ENCODE measurements around the gene MCCD1.

MCCD1 gene

DNA sequence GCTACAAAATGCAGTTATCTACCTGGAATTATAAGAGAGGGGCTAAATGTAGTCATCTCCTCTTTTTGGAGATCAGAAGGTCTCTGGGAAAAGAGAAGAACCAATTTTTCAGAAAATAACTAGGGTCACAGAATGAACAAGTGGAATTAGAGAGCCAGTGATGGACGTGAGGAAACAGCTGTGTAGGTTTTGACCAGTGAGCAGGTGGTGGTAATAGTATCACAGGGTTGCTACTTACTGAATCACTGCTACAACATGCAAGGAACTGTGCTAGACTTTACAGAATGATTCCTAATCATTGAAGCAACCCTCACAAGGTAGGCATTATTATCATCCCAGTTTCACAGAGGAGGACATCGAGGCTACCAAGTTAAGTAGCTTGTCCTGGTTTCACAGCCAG is 15.9 kb downstream of the MCCD1 start:
- no peak for DNase-seq

DNA sequence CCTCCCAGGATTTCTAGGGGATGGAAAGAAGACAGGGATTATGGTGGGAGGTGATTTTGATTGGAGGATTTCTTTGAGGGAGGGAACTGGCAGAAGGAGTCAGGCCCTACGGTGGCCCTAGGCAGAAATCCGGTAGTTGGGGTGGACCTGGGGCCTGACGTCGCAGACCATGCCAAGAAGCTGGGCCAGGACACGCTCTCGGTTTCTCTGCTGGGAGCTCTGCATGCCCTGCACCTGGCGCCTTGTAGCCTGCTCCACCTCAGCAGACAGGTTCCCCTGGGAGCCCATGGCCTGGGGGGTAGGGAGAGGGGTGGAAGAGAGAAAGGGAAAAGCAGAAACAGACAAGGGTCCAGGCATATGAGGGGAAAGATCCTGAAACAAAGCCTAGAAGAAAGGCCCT is 16.5 kb downstream of the MCCD1 start:
- DNase-seq = no peak

DNA sequence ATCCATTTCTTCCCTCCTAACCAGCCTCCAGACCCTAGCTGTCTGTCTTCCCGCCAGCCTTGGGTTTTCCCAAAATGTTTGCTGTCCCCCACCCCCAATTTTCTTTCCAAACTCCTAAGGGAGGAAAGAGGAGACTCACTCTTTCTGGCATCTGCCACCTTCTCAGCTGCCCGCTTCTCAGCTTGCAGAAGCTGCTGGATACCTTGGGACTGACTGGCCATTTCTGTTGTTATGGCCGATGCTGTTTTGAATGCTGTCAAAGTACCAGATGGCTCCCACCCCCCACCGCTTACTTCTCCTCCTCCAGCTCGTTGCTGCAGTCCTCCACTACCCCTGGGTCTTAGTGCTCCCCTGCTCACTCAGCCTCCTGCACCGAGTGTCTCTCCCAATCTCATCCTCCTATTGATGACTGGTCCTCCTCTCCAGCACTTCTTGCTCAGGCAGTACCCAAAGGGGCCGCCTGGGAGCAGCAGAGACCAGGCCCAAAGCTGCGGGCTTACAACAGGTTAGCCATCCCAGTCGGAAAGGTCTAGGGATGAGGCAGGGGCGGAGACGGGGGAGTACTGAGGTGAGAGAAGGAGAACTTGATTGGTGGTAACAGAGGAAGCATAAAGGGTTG is 17.7 kb downstream of the MCCD1 start, which contains the start of gene ATP6V1G2:
Gene ATP6V1G2 (minus strand): TSS at position 270 of the 619 bp plus-strand sequence. CDS start 49 bp downstream, at position 221.
- DNase-seq = peak; percentile 81

DNA sequence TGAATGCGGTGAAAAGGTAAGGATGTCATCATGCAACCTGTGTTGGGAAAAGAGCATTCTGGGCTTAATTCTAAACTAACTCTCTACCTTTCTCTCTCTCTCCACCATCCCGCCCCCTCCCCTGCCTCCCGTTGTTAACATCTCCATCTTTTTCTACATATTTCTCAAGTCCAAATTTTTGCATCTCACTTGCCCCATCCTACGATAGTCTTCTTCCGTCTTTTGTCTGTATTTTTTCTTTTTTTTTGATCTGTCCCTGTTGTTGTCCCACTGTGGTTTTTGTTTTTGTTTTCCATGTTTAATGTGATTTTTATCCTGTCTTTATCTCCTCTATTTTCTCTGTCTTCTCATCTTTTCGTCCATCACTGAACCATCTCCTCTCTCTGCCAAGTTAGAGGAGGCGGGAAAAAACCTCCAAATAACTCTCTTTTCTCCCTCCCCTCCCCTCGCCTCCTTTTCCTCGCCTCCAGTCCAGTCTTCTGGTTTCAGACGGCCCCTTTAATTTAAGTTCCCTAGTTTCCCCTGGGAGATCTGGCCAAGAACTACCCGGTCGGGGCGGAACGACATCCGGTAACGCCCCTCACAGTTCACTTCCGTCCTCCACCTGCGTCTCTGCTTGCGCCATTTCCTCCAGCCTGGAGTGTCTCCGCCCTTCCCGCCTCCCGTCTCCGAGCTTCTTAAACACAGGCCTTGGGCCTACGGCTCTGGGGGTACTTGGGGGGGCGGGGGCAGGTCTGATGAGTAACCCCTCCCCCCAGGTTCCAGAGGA is 18.4 kb downstream of the MCCD1 start, which contains the start of gene NFKBIL1:
Gene NFKBIL1 (plus strand): TSS at position 651 of the 769 bp plus-strand sequence. CDS start 87 bp downstream, at position 738.
- peak; percentile 86 for DNase-seq

DNA sequence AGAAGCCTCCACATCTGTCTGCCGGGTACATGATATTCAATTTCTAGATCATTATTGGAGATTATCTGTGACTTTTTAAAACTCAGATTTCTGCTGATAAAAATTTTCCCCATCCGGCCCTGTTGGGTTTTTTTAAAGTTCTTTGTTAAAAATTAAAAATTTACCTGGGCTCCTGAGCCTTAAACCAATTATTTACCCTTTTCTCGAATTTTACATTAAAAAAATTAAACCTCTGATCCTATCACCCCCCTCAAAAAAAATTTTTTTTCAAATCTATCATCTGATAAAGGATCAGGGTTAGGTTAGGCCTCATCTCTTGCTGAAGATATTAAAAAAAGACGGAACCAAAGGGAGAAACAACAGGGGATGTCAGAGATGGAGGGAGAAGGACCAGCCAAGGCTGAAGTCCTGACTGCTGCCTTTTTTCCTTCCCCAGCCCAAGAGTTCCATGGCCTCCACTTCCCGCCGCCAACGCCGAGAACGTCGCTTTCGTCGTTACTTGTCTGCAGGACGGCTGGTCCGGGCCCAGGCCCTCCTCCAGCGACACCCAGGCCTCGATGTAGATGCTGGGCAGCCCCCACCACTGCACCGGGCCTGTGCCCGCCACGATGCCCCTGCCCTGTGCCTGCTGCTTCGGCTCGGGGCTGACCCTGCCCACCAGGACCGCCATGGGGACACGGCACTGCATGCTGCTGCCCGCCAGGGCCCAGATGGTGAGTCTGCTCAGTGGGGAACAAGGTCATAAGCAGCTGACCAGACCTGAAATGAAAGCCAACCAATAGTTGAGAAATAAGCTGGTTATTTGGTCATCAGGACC is 19.2 kb downstream of the MCCD1 start:
- DNase-seq = no peak

DNA sequence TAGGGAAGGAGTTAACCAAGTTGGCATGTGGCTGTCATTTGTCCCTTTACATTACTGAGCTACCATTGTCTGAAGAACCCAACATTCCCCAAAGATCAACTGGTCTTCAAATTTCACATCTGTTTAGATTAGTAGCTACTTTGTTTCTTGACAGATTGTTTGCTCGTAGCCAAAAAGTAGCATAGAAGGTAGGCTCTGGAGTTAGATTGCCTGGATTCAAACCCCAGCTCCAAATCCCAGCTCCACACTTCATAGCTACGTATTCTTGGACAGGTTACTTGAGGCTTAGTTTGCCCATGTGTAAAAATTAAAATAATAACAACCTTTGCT is 19.7 kb downstream of the MCCD1 start:
- no peak for DNase-seq

DNA sequence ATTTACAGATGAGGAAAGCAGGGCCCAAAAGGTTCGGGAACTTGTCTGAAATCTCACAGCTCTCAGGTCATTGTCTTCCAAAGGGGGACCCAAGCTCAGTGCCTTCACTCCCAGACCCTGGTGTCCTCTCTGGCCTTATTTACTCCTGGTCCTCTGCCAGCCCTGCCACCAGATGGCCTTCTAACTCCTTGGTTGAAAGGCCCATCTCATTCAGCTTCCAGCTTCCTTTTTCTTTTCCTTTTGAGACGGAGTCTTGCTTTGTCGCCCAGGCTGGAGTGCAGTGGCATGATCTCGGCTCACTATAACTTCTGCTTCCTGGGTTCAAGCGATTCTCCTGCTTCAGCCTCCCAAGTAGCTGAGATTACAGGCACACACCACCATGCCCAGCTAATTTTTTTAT is 22.6 kb downstream of the MCCD1 start:
- DNase-seq = peak; percentile 59

DNA sequence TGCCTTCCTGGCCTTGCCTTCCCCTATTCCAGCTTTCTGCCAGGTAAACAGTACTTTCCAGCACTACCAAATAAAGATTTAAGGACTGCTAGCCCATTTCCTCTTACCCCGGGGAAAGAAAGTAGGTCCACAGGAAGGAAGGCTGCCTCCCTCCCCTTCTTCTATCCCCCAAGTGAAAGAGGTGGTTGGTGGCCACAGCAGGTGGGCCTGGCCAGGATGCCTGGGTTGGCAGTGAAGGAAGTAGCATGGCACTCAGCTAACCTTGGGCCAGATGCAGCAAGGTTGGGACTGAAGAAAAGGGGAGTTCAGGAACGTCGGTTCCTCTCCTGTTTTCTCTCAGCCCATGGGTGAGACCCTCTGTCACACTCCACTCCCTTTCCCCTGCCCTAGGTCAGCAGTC is 27.5 kb downstream of the MCCD1 start:
- DNase-seq = no peak

DNA sequence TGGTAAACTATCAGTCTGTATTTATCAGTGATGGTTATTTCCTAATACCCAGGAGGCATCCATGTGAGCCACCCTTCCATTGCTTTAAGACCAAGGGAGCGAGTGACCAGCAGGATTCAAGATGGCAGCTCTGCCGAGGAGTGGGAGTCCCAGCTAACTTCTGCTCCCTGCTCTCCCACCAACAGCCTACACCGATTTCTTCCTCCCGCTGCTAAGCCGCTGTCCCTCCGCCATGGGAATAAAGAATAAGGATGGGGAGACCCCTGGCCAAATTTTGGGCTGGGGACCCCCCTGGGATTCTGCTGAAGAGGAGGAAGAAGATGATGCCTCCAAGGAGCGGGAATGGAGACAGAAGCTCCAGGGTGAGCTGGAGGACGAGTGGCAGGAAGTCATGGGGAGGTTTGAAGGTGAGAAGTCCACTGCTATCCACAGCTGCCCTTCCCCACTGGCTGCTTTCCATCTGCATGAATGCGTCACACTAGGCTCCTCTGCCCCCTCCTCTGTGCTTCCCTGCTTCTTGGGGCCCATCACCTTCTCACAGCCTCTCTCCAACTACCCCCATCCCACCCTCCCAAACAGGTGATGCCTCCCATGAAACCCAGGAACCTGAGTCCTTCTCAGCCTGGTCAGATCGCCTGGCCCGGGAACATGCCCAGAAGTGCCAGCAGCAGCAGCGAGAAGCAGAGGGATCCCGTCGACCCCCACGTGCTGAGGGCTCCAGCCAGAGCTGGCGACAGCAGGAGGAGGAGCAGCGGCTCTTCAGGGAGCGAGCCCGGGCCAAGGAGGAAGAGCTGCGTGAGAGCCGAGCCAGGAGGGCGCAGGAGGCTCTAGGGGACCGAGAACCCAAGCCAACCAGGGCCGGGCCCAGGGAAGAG is 28.9 kb downstream of the MCCD1 start:
- no peak for DNase-seq

DNA sequence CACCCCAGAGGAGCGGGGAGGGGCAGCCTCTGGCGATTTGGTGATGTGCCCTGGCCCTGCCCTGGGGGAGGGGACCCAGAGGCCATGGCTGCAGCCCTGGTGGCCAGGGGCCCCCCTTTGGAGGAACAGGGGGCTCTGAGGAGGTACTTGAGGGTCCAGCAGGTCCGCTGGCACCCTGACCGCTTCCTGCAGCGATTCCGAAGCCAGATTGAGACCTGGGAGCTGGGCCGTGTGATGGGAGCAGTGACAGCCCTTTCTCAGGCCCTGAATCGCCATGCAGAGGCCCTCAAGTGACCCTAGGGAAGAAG is 29.5 kb downstream of the MCCD1 start:
- no peak for DNase-seq

DNA sequence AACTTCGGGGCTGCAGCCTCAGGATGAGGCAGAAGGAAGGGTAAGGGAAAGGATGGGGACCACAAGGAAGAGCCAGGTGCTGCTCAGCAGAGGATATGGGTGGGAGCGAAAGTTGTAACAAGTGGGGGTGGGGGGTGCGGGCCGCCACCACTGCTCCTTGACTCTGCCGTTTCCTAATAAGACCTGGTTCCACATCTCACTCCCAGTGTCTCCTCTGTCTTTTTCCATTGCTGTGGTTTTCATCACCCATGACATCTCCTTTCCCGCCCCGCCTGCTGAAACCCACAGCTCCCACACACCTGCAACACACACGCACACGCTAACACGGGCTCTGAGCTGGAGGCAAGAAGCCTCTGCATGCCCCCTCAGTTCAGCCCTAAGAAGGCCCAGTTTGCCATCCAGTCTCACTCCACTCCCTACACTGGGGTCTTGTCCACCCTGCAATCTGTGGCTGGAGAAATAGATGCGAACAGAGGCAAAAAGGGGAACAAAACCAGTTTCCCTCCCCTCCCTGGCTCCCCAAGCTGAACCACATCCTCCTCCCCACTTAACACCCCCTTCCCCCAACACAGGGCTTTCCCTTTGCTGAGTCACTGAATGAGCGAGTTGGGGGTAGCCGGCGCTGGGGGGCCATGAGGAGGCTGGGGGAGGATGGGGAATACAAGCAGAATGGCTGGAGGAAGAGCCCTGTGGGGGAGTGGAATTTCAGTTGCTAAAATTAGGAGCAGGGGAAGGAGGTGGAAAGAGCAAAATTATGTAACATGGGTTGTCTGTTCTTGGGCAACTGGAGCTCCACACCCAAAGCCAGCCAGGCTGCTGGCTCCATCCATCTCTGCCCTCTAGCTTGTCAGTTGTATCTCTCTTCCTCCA is 30.1 kb downstream of the MCCD1 start:
- peak; percentile 70 for DNase-seq

DNA sequence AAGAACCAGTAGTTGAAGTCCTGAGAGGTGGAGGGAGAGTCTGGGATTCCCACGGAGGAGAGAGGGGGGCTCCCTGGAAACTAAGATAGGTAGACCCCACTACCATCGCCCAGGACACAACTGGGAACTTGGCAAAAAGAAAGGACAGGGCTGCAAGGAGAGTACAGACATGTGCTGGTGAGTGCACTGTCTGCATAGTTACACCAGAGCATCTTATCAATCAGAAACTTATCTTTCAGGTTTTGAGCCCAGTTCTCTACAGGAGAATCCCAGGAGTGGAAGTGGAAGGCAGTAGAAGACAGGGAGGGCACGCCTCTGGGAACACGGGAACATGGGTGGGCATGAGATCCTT is 30.8 kb downstream of the MCCD1 start:
- DNase-seq = no peak

DNA sequence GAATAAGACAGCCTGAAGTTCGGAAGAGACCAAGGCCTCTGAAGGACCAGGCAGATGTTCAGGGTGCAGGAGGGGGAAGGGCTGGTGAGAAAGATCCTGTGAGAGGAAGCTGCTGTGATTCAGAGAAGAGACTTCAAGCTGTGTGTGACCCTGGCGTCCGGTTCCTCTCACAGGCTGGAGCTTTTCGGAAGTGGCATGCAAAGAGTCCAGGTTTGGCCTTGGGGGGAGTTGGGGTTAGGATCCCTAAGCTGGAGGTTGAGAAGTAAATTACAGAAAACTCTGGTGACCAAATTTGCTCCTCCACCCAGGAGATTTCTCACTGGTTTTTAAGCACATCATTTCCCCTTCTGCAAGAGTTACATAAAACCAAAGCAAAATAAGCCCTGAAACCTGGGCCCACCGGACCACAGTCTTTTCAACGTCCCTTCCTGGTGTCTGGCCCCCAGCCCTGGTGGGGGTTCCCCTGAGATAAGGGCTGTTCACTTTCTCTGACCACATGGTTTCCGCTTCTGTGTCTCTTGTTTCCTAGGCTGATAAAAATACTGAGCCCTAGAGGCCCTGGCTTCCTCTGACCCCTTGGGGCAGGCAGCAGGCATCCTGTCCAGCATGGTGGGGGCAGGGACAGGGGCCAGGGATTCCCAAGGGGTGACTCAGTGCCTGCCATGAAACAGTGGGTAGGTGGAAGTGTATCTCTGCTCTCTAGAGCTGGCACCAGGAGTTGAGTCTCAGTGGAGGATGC is 31.4 kb downstream of the MCCD1 start:
- no peak for DNase-seq

DNA sequence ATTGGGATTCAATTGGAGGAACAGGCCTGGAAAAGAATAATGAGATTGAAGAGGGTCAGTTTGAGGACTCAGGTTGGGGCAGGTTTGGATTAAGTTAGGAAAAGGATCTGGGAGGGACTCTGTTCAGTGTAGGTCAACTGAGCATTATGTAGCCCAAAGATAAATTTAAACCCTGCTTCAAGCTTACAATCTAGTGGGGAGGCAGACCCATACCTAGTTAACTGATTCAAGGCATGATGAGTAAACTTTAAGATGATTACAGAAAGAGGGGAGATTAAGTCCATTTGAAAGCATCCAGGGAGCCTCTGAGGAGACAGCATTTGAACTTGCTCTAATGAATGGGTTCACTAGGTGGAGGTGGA is 31.9 kb downstream of the MCCD1 start:
- DNase-seq = no peak

DNA sequence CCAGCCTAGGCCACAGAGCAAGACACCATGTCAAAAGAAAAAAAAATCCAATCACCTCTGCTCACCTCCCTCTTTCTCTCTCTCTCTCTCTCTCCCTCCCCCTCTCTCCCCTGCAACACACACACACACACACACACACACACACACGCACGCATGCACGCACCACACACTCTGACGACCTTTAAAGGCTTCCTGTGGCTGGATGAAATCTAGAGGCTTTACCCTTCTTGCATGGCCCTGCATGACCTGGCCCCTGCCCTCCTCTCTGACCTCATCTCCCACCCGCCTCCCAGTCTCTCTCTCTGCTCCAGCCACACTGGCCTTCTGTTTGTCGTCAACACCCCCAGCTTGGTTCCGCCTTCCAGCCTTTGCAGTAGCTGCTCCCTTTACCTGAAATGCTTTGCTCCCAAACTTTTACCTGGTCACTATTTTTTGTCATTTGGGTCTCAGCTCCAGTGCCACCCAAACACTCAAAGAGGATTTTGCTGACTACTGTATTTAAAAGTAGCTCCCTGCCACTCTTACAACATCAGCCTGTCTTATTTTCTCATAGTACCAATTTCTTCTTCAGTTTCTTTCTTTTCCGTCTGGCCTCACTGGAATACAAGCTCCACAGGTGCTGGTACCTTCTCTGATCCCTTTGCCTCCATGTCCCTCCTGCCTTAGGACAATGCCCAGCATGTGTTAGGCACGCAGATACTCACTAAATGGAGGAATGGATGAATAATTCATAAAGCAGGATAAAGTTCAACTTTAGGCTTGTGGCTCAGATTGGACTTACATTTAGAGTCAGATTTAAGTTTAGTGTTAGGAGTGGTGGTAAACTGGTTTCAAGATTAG is 39.0 kb downstream of the MCCD1 start:
- no peak for DNase-seq

DNA sequence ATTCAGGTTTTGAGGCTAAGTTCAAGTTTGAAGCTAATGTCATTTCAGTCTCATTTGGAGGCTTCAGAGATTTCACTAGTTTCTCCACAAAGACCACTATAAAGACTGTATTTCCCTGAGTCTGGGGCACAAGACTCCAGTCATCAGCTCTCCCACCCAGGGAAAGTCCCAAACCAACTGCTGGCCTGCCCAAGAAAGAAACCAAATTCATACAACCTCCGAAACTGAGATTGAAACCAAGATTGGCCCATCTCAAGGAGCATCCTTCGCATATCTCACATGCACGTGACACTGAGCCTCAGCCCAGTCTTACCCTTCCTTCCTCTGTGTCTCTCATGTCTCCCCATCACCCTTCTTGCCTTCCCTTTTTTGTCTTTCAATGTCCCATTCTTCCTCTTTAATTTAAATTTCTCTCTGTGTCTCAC is 39.8 kb downstream of the MCCD1 start:
- no peak for DNase-seq

DNA sequence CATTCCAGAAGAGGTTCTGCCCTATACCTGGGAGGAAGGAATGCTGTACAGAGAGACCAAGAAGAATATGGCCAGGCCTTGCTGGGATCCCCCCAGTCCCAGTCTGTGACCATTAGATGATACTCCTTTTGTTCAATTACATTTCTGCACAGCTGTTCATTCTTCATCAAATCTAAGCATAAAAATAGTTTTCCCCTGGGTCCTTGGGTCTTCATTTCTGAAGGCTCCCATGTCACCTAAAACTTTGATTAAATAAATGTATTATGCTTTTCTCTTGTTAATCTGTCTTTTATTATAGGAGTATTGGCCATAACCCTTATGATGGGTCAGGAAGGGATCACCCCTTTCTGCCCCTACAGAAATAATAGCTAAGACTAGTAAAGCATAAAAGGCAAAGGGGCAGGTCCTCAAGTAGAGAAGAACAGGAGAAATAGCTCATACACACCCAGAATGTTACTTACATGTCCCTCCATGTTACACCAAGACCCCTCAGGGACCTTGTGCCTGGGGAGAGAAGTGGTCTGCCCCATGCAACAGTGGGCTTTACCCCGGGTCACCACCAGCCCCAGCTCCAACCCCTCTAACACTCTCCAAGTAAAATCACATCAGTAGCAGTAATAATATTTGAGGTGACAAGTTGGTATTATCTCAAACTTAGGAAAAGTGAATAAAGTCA is 41.2 kb downstream of the MCCD1 start:
- DNase-seq = no peak

DNA sequence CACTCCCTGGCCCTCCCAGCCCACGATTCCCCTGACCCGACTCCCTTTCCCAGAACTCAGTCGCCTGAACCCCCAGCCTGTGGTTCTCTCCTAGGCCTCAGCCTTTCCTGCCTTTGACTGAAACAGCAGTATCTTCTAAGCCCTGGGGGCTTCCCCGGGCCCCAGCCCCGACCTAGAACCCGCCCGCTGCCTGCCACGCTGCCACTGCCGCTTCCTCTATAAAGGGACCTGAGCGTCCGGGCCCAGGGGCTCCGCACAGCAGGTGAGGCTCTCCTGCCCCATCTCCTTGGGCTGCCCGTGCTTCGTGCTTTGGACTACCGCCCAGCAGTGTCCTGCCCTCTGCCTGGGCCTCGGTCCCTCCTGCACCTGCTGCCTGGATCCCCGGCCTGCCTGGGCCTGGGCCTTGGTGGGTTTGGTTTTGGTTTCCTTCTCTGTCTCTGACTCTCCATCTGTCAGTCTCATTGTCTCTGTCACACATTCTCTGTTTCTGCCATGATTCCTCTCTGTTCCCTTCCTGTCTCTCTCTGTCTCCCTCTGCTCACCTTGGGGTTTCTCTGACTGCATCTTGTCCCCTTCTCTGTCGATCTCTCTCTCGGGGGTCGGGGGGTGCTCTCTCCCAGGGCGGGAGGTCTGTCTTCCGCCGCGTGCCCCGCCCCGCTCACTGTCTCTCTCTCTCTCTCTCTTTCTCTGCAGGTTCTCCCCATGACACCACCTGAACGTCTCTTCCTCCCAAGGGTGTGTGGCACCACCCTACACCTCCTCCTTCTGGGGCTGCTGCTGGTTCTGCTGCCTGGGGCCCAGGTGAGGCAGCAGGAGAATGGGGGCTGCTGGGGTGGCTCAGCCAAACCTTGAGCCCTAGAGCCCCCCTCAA is 43.5 kb downstream of the MCCD1 start, which contains the start of gene LTA:
Gene LTA (plus strand): TSS at position 249 of the 871 bp plus-strand sequence. CDS start 454 bp downstream, at position 703.
- peak; percentile 77 for DNase-seq

All from stimulated activated CD4-positive, alpha-beta T cell treated with anti-CD3 and anti-CD28 coated beads, Interleukin-12 subunit alpha, Interleukin-12 subunit beta, amount 100 ng/mL, for 4 hours (primary cell).